GM18909 (cell line): ENCODE results near the gene PCSK5.
"Not testable (repeated sequence)": the region's sequence is repeated elsewhere in the genome, so short reads cannot be mapped to it uniquely, and the experiment has no call there.

ENCODE experiments used
- ATAC-seq: cut with Tn5 transposase; IDR thresholded peaks from one replicate; pipeline ENCODE4 v1.9.1; 2021; ENCODE audit warnings: mild to moderate bottlenecking; ENCODE audit not compliant: unreplicated experiment, poor library complexity

Gene PCSK5

DNA sequence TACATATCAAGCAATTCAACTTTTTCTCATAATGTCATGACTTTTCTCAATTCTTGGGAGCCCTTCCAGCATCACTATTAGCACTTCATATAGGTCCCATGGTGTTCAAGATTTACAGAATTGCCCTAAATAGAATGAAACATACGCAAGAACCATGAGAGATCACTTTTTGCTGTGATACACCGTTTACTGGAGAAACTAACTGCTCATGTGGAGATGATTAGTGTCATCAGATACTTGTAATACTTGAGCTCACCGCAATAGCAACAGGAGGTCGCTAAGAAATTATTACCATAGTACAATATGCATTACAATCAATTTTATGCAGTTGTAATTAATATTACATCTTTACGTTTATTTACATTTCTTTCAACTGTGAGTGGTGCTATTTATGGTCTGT is 4.8 kb upstream of the PCSK5 start:
- no peak for ATAC-seq

DNA sequence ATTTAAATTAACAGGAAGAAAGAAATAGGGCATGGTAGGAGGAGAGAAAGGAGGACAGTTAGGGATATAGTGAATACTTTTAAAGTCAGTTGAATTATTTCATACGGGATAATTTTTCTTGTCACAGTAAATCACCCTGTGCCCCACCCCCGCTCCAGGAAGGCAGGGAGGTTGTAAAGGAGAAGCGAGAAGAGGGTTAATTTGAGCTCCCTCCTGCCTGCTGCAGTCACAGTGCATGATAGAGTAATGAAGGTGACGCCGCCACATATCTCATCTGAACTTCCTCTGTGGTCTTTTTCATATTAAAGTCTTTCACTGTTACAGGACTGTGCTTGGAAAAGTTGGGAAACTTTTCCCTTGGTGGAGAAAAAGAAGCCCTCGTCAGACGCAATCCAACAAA is 896 bp upstream of the PCSK5 start:
- no peak for ATAC-seq

DNA sequence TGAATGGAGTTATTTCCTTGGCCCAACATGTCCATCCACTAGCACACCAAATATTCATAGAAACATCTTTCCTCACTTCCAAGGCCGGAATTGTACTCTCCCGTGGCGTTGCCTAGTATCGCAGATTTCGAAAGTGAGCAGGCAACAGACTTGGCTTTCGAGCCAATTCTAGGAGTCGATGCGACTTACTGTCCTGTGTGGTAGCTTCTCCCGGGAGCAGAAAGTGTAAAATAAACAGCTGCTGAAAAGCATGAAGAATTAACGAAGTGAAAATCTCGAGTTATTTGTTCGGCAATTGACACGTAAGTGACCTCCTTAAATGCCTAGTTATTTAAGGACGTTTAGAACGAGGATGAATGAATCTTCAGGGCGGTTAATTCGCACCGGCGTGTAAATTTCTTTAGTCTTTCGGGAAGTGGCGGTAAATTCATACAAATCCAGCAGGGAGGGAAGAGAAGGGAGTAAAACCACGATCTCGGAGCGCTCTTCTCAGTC is 449 bp upstream of the PCSK5 start:
- ATAC-seq = peak; percentile 13

DNA sequence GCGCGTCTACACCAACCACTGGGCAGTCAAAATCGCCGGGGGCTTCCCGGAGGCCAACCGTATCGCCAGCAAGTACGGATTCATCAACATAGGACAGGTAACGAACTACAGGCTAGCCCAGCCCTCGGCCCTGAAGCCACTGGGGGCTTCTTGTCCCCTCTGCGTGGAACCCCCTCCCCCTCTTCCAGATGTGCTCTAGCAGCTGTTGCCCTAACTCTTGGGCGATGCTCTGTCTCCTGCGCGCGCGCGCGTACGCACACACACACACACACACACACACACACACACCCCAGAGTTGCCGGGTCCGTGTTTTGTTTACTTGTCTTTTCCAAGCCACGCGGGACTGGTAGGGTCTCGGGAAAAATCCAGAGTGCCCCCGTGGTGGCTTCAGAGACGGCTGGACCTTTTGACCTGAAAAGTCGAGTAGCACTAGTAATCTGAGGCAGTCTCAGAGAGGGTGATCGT is 836 bp downstream of the PCSK5 start:
- no peak for ATAC-seq

DNA sequence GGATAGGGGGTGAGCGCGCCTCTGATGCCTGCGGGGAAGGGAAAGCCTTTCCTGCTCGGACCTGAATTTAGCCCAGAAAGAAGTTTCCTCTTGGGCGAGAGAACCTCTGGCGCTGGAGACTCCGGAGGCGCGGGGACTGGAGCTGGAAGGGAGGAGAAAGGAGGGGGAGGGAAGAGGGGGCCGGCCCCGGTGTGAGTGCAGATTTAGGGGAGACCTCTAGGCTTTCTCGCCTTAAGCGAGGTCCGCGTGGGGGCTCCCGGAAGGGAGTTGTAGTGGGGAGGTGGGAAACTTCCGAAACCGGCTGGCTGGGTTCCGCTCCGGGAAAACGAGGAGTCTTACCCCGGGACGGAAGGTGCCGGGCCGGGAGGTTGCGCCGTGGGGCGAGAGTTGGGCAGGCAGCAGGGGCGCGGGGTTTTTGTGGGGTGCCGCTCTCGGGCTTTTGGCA is 1.3 kb downstream of the PCSK5 start:
- ATAC-seq = no peak

DNA sequence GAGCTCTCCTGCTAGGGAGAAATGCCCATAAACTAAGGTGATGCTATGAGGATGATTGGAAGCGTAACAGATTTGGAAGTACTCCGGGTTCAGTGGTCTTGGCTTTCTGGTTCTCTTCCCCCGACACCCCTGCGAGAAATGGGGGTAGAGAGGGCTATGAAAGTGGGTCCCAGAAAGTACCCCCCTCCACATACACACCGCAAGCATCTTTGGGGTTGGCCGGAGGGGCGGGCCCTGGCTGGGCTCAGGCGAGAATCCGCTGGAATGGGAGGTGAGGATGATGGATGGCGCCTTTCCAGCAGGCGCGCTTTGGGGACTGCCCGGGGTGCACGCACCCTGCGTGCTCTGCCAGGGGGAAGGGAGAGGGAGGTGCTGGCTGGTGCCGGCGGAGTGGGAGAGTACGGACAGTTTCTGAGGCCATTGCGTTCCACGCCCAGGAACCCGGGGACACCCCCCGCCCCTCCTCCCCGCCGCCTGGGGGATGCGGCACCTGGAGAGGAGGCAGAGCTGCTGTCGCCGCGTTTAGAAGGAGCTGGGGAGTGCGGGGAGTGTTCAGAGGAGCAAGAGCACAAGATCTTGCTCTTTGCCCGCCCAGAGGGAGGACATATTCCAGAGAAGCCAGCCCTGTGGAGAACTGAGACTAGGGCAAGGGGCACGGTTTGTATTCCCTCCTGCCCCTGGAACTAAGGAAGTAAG is 1.9 kb downstream of the PCSK5 start:
- ATAC-seq = no peak

DNA sequence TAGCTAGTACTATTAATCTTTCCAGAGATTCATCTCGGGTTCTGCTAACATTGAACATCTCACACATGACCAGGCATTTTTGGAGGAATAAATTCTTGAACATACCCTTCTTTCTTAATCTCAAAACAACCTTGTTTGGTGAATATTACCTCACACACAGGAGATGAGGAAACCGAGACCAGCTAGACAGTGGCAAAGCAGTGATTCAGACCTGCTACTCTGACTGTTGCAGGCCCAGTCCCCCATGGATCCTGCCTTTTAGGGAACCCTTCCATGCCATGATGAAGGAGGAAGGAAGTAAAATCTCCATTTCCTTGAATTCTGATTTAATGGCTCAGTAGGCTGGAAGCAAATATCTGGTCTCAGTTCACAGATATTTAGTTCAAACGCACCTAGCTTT is 2.6 kb downstream of the PCSK5 start:
- ATAC-seq = no peak

DNA sequence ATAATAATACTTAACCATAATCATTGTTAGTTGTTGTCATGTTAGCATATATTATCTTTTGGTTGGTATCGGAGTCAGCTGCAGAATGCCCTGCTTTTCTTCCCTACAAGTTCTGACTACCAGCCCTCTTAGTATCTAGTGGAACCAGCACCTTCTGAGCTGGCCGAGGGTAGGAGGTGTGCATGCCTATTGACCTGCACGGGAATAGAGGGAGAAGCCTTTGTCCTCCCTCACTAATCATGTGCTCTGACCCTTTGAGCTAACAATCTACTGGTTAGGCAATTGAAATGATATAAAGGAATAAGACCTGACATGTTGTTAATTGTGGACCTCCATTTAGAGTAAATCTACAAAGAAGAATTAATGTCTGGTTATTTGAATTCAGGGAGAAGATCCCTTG is 4.1 kb downstream of the PCSK5 start:
- no peak for ATAC-seq

DNA sequence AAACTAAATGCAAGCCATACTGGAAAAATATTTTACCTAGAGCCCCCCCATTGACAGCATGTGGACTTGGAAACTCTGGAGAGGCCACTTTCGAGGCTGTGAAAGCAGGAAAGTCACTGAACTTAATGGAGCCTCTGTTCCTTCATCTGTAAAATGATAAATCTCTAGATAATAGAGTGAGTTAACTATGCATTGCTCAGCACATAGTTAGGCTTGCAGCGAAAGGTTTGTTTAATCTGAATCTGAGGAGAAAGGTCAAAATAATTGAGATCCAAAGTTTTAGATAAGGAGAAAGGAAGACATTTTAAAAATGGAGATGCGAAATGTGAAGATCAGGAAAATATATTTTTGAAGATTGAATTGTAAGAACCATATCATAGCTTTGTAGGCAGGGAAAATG is 4.6 kb downstream of the PCSK5 start:
- no peak for ATAC-seq

DNA sequence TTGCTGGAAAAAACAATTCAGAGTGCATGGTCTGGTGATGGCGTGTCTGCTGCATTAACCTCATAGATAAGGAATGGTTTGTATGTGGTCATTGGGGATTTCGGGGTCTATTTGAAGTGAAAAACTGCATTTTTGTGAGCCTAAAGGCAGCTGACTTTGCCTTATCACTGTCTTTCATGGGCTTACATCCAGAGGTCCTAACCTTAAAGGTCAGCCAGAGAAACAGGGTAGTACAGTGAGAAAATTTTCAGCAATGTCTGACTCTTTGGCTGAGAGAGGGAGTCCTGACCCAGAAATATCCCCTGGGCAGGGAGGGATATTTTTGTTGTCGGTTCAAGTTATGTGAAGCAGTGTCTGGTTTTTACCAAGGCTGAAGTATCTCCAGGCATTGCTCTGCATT is 5.7 kb downstream of the PCSK5 start:
- ATAC-seq = no peak

DNA sequence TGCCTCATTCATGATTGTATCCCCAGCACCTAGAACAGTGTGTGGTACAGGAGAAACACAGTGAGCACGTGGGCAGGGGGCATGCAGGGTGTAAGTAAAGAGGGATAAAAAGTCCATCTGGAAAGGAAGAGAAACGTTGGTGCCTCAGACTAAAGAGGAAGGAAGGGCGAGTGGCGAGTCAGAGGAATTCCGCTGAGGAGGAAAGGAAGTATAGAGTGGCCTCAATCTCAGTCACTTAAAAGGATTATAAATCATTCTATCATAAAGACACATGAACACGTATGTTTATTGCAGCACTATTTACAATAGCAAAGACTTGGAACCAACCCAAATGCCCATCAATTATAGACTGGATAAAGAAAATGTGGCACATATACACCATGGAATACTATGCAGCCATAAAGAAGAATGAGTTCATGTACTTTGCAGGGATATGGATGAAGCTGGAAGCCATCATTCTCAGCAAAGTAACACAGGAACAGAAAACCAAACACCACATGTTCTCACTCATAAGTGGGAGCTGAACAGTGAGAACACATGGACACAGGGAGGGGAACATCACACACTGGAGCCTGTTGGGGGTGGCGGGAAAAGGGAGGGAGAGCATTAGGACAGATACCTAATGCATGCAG is 10.5 kb downstream of the PCSK5 start:
- not testable (repeated sequence) for ATAC-seq

DNA sequence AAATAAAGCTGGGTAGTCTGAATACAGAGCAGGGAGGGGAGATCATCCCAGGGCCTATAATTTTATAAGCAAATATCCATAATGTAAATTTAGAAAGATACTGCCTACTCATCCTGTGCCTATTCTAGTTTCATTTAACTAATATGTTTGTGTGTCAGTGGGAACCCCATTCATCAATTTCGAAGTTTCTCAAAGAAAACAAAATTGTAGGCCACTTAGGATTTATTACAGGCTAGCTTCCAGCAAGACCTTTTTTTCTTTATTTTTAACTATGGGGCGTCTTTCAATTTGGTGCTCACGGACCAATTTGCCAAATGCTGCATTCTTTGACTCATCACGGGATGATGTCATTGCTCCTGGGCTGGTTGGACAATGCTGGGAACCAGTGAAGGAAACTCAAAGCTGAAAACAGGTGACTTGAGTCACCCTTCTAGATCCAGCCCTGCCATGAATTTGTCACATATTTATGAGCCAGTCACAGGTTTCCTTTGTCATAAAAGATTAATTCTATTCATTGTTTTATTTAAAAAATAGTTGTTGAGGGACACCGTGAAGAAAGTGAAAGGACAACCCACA is 13.4 kb downstream of the PCSK5 start:
- ATAC-seq = no peak

DNA sequence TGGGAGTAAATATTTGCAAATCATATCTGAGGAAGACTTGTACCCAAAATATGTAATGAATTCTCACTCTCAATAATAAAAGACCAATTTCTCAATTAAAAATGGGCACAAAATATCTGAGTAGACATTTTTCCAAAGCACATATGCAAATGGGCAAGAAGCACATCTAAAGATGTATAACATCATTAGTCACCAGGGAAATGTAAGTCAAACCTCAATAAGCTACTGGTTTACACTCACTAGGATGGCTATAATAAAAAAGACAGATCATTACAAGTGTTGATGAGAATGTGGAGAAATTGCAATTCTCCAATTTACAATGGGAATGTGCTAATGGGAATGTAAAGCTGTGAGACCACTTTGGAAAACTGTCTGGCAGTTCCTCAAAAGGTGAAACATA is 13.9 kb downstream of the PCSK5 start:
- no peak for ATAC-seq

DNA sequence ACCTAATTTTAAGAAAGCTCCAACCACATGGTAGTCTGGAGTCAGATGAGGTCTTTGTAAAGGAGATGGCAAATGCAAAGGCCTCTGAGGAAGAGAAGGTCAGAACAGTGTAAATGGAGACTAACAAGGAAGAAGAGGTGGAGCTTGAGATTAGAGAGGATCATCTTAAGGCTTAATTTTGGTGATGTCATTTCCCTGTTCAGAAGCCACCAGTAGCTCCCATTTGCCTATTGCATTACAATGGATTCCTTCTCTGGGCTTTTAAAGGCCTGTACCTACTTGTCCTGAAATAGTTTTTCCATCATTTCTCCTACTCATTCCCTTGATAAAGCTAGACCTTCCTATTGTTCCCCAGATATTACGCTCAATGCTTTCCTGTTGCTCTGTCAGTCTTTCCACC is 16.1 kb downstream of the PCSK5 start:
- no peak for ATAC-seq

DNA sequence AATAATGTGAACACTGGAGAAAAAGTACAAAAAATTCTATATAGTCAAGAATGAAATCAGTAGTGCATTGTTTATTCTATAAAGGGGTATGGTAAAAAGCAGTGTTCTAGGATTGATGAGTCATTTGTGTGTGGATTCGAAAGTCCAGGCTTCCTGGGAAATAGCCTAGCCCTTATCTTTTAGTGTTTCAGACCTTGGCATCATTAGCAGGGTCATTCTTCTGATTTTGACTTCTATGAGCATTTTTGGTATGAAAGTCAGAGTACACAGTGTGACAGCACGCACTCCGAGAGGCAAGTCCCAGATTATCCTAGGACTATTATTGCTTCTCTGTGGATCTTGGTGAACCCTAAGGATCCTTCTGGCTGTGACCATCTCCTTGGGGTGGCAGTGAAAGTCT is 16.9 kb downstream of the PCSK5 start:
- no peak for ATAC-seq

DNA sequence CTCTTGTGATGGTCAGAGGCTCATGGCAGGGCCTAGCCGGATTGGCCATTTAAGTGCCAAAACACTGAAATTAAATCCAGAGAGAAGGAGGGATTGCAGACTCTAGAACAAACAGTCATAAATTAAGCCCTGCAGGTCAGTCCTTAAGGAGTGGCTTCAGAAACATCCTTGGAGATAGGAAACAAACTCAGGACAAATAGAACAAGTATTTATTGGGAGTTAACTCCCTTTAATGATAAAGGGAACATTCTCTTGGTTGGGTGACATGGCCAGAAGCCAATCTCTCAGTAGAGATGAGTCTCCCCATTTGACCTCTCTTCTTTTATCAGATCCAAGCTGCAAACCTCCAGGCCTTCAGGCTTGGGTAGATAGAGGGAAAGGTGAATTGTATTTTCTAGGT is 17.4 kb downstream of the PCSK5 start:
- ATAC-seq = no peak

DNA sequence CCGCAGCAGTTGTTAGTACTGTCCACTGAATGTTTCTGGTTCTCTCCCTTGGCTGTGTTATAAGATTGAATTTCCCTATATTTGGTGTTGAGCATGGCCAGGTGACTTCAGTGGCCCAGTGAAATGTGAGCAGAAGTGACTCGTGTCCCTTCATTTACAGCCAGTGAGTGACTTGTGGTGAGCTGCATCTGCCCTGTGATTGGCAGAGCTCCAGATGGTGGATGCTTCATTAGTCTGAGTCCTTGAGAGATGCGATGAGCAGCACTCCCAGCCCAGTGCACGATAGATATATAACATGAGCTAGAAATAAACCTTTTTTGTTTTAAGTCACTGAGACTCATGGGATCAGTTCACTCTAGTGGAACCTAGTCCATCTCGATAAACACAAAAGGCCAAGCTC is 19.3 kb downstream of the PCSK5 start:
- ATAC-seq = no peak

DNA sequence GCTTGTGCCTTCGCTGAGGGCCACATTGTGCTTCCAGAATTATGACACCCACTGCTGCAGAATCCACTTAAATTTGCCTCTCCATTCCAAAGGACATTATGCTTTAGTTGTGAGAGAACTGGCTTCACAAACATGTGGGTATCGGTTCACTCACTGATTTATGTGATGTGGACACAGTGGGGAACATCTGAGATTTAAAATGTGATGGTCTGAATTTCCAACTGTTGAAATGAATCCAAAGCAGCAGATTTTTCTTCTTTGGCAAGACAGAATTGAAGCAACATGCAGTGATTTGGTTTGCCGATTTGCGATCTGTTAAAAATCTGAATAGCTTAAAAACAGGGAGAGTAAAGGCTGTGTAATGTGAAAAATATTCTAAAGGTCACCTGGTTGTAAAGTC is 20.3 kb downstream of the PCSK5 start:
- no peak for ATAC-seq

DNA sequence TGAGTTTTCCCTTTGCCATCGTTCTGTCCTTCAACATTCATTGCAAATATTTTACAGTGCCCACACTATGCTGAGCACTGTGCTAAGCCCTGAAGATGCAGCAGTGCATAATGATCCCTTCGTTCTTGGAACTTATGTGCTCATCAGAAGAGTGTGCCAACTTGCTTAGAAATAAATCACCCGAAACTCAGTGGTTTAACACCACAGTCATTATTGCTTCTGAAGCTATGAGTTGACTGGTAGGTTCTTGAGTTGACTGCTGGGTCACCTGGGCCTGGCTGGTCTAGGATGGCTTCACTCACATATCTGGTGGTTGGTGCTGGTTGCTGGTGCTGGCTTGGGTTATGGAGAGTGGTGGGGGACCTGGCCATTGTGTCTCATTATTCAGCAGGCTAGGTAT is 20.9 kb downstream of the PCSK5 start:
- no peak for ATAC-seq

DNA sequence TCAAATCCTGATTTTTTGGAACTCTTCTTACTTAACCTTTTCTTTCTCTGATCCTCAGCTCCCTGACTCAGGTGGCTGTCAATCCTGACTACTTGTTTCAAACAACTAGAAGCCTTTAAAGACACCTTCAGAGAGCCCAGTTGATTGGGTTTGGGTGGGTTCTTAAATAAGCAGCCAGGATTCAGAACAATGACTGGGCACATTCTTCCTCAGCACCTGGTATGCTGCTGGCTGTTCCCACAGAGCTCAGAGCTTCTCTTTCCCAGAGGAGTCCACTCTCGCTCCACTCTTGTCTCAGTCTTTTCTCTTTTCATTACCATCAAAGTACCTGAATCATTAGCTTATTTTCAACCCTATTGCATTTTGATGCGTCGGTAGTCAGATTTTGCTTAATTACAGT is 22.5 kb downstream of the PCSK5 start:
- no peak for ATAC-seq

DNA sequence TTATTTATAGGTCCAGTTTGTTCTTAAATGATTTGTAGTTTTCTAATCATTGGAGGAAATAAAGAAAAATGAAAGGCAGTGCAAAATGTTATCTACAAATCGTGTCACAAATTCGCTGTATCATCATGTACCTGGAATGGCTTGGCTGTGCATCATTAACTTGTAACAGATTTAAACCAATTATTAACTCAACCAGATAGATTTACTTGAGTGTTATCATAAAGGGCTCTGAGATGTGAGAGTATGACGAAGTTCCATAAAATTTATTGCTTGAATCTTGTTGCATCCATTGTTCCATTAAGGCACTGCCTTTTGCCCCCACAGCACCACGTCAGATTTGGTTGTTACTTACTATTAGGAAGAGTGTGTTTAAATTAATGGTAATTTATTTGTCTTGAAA is 23.5 kb downstream of the PCSK5 start:
- ATAC-seq = no peak
